DMS 273 (cell line): ENCODE measurements around the gene WDFY2.

ENCODE experiments used
- DNase-seq: peaks from one replicate; lab custom pipeline; 2025; ENCODE audit not compliant: unreplicated experiment; lab: John Stamatoyannopoulos, UW

The WDFY2 gene

DNA sequence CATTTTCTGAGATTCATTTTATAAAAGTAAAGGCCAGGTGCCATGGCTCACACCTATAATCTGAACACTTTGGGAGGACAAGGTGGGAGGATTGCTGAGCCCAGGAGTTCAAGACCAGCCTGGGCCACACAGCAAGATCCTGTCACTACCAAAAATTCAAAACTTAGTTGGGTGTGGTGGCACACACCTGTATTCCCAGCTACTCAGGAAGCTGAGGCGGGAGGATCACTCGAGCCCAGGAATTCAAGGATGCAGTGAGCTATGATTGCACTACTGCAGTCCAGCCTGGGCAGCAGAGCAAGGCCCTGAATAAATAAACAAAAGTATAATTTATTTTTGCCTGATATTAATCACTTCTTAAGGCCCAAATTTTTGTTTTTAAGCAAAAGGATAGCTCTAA, 179.2 kb downstream of the WDFY2 start:
- no peak for DNase-seq

DNA sequence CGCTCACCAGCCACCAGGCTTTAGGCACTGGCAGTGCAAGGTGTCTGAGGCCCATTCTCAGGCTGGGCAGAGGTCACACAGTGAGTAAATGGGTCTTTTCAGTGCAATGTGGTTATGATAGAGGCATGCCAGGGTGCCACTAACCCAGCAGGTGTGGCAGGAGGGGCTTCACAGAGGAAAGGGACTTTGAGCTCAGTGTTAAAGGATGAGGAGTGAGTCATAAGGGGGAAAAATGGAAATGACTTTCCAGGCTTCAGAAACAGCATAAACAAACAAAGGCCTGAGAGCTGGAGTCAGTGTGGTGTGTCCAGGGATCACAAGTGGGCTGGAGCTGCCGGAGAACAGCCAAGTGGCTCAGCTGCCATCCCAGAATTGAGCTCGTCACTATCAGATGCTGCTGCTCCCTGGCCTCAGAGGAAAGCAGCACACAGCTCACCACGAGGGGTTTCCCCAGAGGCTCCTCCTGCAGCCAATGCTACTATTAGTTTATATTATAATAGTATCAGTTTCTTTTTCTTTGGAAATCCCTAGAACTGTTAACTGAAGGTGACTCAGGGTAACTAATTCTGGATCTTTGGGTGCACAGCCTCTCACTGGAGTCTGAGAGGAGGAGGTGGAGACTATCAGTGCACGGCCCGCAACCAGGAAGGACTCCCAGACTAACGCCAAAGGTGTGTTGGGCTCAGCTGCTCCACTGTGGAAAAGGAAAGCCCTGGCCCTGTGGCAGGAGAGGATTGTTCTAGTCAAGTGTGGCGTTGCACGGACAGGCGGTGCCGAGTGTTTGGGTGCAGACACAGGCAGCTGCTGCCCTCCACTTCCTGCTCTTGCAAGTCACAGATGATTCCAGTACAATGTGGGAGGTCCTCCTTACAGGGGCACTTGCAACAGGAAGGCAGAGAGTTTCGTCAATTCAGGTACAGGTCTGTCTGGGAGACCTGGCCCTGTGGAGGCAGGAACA, 180.2 kb downstream of the WDFY2 start:
- no peak for DNase-seq

DNA sequence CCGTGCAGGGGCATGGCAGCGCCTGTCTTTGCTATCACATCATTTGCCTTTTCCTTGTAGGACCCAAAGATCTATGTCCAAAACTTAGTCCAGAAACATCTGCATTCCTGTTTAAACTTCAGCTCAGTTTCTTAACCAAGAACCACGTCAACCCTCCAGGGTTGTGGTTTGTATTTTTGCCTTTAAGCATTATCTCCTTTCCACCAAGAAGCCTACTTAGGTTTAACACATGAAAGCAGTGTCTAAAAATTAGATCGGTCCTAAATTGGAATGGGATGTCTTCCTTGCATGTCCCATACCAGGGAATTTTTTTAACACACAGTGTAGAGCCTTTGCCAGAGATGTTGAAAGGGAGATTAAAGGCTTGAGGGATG, 180.9 kb downstream of the WDFY2 start:
- DNase-seq, result no peak

DNA sequence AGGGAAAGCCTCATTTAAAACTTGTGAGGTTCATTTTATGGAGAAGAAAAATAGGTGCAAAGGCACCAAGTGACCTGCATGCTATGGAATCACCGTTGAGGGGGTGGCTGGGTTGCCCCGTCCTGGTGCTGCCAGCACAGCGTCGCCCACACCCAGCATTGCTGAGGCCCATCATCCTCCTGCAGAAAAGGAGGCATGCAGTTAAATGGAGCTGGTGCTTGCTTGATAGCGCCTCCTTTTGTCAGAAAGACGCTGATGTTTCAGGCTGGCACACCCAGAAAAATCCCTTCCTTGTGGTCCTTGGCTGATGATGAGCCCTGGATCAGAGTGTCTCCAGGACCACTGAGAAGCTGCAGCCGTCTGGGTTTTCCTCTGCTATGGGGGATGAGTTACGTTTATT, 182.8 kb downstream of the WDFY2 start:
- peak; percentile 22 for DNase-seq

DNA sequence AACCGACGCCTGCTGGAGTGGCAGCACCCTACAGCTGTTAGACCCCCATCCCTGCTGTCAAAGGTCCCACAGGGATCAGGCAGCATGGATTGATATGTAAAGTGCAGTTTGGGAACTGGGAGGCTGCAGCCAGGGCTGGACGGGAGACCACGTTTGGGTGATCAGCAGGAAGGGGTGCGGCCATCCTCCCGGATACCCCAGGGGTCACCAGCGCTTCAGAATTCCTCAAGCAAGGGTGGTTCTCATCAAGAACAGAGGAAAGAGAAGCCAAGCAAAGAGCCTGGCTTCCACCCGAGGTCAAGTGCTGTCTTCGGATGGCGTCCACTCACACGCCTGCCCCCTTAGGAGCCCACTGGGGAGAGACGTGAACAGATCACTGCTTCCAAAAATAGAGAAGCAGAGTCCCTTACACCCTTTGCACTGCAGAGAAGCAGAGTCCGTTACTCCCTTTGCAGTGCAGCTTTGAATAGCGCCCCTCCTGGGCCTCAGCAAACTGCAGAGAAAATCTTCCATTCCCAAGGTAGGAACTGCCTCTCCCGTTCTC, 184.2 kb downstream of the WDFY2 start:
- DNase-seq, result no peak

DNA sequence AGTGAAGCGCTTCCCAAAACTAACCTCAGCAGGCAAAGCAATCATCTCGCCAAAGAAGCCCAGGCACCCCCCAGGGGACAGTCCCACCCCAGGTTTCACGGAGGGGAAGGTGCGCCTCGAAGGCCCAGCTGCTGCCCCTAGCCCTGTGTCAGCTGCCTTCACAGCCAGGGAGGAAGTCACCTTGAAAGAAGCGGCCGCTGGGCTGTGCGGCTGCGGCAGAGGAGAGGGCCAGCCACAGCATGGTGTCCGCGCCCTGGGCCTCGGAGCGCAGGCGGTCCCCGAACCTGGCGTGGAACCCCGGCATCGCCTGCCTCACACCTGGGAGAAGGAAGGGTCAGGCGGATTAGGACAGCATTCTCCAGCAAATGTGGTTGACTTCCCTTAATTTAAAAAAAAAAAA, 184.7 kb downstream of the WDFY2 start:
- DNase-seq, result no peak

DNA sequence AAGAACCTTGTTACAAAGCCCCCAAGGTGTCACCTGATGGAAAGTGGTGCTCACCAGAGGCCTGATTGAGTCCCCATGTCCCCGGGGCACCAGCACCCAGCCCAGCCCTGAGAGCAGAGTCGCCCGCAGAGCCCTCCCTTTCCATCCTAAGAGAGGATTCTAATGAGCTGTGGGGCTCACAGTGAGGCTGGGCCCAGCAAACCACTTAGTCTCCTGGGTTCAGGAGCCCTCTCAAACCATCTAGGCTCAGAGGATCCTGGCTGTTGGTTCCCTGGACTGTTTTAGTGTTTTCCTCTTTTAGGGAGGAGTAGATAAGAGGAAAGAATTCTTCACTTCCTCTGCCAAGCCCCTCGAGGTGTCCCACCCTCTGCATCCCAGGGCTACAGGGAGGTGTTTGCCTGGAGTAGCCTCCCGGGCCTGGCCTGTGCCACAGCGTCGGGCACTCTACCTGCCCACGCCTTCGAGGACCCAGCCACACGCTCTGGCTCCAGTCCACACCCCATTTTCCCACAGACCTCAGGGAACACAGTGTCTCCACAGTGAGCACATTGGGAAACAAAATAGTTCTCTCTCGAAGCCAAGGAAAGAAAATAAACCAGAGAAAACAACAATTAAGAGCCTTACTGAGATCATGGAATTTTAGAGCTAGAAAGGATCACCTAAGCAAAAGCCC, 185.3 kb downstream of the WDFY2 start:
- no peak for DNase-seq

DNA sequence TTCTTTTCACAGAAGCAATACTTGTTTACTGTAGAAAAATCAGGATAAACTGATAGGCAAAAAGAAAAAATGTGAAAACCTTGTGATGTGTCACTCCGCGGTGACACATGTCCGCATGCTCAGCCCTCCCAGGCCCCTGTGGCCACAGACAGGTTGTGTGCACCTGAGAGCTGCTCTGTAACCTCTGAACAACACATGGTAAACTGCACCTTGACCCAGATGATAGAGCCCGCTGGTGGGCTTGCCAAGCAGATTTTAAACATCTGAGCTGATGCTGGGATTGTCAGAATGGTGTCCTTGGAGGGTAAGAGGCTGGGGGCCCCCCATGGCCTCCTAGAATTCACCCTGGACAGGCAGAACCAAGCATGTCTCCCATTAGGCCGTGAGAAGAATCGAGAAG, 185.9 kb downstream of the WDFY2 start:
- DNase-seq, result no peak

DNA sequence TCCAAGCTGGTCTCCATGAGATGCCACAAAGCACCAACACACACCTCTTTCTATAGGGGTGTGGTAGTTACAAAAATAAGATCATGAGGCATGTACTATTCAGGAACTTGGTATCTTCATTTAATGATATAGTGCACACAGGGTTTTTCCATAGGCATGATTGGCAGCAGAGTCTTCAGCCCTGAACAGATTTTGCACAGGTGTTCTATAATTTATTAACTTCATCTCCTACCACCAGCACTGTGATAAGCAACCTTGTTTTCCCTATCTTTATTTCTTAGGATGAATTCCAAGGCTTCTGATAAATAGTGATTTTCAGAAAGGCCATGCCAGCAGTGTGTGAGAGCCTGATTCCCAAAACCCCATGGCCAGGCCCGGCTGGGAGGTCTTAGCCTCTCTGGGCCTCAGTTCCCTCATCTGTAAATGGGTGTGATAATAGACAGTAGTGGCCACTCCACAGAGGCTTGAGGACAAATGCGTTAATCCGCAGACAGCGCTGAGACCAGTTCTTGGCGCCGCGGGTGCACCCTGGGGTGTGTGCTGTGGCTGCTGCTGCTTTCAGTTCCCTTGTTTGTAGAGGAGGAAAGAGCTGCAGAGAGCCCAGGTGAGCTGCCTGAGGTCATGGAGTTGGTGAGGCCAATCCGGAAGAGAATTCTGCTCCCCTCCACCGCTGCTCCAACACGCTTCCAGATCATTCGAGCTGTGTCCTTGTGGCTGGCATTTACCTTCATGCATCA, 186.6 kb downstream of the WDFY2 start:
- no peak for DNase-seq

DNA sequence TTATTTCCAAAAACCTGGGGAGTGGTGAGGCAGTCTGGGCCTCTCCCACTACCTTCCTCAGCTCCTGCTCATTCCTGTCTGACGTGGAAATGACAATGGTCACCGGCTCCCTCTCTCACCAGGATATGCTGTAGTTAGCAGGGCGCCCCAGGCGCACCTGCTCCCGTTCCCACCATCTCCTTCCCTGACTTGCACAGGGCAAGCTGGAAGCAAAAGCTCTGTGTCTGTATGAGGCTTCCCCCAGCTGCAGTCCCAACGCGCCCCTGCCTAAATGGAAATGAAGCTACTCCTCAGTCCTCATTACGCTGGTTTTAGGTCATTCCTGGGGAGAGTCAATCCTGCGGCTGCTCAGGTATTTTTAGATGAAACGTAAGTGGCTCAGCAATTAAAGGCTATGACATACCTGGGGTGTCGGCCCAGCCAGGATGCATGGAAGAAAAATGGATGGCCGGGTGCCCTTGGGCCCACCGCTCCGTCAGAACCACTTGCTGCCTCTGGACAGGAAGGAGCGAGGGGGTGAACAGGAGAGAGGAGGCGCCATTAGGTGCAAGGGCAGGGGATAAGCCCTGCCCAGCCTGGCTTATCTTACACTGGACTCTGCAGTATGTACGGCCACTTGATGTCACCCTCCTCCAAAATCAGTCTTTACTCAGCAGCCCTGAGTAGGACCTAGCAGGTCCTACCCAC, 187.3 kb downstream of the WDFY2 start:
- no peak for DNase-seq

DNA sequence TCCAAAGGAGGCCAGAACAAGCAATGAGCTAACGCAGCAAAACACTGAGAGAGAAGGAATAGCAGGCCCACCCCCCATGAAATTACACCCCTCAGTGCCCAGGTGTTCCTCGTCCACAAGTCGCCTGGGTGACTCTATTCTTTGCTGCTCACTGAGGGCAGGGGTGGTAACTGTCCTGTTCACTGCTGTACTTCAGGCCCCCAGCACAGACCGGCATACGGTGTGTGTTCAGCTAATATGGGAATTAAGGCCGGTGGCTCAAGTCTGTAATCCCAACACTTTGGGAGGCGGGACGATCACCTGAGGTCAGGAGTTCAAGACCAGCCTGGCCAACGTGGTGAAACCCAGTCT, 187.8 kb downstream of the WDFY2 start:
- DNase-seq, result no peak

DNA sequence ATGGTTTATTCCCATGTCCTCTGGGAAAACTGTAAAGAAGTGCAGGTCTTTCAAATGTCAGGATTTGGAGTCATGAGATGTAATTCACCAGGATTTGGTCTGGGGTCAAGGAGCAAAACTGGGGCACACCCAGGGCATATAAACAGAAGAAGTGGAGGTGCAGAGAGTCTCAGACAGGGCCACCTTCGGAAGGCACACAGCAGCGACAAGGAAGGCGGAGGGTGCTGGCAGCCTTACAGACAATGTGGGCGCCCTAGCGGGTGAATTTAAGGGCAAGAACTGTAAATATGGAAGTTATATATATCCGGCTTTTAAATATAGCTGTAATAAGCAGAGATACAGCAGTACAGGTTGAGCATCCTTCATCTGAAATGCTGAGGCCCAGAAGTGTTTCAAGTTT, 188.5 kb downstream of the WDFY2 start:
- no peak for DNase-seq

DNA sequence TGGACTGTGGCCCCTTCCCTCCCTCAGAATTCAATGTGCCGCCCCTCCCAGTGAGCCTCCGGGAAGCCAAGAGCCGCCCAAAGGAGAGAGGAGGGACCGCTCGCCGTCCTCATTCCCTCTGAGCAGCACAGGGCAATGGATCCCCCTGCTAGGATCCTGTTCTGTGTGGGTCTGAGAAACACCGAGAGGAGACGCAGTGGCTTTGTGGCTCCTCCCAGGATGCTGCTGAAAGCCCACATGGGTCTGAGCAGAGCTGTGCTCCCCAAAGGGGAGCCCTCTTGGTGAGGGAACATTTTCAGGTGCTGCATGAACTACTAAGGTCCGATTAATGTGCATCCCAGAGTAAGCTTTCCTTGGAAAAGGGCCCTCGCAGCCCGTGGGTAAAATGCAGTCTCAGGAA, 189.3 kb downstream of the WDFY2 start:
- DNase-seq, result no peak

DNA sequence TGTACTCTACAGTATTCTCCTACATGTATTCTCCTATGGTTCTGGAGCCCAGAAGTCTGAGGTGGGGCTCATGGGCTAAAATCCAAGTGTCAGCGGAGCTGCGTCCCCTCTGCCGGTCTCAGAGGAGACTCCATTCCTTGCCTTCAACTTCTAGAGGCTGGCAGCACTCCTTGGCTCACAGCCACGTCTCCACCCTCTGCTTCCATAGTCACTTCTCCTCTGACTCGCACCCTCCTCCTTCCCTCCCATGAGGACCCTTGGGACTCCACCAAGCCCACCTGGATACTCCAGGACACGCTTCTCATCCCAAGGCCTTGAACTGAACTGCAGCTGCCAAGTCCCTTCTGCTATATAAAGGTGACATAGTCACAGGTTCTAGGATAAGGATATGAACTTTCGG, 191.9 kb downstream of the WDFY2 start:
- no peak for DNase-seq

DNA sequence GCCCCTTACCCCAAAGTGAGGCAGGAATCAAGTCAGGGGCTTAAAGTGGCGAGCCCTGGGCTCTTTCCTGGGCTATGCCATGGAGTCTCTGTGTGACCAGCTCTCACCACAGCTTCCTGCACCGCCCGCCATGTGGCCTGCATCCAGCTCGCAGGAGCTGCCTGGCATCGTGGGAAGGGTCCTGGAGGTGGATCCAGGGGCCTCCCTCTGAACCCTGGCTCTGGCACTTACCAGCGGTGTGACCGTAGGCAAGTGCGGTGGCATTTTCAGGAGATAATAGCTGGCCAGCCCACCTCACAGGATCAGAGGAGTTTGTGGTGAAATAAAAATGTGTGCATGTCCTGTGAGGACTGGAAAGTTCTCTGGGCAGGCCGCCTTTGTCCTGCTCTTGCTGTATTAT, 193.7 kb downstream of the WDFY2 start:
- no peak for DNase-seq

DNA sequence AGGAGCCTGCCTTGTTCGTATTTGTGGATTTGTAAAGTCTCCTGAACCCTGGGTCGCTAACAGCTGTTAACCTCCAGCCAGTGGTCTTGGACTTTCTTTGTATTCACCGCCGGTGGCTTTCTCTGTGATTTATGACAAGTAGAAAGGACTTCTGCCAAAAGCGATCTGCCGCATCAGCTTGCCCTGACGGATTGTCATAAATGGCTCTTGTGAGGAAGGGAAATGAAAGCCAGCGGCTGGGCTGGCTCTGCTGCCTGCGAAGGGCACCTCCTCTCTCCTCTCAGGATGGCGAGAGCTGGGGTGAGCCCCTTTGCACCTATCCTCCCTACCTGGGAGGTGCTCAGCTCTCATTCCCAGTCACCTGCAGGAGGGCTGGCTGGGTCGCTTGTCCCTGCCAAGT, 194.1 kb downstream of the WDFY2 start:
- no peak for DNase-seq

DNA sequence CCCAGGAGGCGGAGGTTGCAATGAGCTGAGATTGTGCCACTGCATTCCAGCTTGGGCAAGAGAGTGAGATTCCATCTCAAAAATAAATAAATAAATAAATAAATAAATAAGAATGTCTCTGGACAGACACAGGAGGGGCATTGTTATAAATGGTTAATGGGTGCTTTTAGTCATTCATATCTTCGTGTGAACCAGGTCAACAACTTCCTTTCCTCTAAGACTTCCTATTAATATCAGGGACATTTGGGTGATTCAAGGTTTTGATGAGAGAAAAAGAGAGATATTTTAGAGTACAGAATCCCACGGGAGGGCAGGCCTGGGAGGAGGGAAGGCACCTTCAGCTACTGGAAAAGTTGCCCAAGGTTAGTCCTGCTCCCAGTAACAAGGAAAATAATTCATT, 195.8 kb downstream of the WDFY2 start:
- no peak for DNase-seq

DNA sequence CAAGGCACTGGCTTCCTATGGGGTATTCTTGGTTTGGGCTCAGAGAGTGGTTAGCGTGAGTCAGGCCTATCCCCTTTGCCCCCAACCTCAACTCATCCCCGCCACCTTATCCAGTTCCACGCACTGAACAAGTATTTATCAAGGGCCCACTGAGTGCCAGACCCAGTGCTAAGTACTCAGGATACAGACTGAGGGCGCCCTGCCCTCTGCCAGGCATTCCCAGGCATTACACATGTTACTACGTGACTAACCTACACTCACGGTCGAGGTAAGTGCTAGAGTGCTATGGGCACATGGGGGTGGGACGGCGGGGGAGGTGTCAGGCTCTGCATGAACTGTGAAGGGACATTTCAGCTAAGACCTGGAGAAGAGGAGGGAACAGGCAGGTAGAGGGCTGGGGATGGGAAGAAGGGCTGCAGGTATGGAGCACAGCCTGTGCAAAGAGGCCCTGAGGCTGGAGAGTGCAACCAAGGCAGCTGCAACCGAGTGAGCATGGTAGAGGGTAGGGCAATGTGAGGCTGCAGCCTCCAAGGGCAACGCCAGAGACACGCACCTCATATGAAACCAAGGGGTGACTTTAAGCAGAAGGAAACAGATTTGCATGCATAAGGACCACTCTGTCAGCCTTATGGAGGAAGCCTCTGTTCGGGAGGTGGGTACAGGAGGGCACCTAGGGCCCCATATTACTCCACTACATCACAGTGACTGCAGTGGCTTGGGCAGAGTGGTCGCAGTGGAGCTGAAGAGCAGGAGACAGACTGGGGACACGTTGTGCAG, 197.2 kb downstream of the WDFY2 start:
- peak; percentile 53 for DNase-seq

DNA sequence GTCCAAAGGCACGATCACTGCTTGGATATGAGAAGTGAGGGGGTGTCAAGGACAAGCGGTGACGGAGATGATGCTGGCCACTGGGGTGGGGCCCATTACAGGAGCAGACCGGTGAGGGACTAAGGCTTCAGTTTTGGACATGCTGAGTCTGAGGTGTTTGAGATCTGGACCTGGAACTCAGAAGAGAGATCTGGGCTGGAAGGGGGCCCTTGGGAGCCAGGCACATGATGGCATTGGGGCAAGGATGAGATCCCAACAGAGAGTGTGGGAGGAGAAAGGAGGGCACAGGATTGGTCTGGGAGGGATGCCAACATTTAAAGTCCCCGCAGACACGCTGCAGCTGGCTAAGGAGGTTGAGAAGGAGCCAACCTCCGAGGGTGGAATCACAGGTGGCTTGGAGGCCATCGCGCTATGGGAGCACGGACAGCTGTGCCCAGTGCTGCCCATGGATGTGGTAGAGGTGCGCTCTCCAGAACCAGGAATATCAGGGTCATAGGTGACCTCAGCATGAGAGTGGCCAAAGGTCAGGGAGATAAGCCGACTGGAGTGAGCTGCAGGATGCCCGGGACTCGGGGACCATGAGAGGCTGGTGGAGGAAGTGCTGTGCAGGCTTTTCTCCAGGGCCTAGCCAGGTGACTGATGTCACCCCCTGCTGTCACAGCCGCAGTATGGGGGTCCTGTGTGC, 197.9 kb downstream of the WDFY2 start:
- DNase-seq, result peak; percentile 62
